Endothelial cell of umbilical vein (primary cell): ENCODE measurements around the gene NFKB2. TPM values are rescaled to one million over a fixed set of nuclear protein-coding genes. Genes with fewer than 3 reads are reported as not detected.

Experiments used
- BruUV-seq: library from RNA; stranded (reverse); fragments of 400-500 nt; replicated peaks from 2 replicates; lab custom pipeline; 2021; lab: Mats Ljungman, UMichigan
- CTCF ChIA-PET: fragments of 300-600, 350-600 bp; sonication (Branson Sonifier 250); formaldehyde crosslinking; loops from one replicate; lab custom pipeline; 2021; ENCODE audit warnings: antibody characterized with exemption, inconsistent platforms; lab: Charles Lee
- POLR2A ChIA-PET: fragments of 300-600, 350-600 bp; sonication (Branson Sonifier 250); formaldehyde crosslinking; loops from one replicate; lab custom pipeline; 2021; ENCODE audit warnings: antibody characterized with exemption, inconsistent platforms; lab: Charles Lee
- DNase-seq: peaks from one replicate; pipeline ENCODE4 v3.0.0-alpha.2; 2011; ENCODE audit warnings: low read depth, low spot score
- FAIRE-seq: peaks from 2 replicates; lab custom pipeline; 2011; peaks lifted over from hg19 to GRCh38; lab: Jason Lieb, UNC
- H2AFZ ChIP-seq: 2 replicates; pipeline ENCODE4 v1.6.0; 2012; ENCODE audit warnings: low read depth, low read length, control low read depth, inconsistent platforms
- H3K27ac ChIP-seq: 2 replicates; pipeline ENCODE4 v1.5.1; 2011; ENCODE audit warnings: low read depth, mild to moderate bottlenecking, control low read depth, low read length, moderate library complexity; ENCODE audit not compliant: insufficient read depth
- H3K27me3 ChIP-seq, 2 experiments: 2 replicates each; pipeline versions ENCODE4 v1.6.0 to v1.6.1; 2011; ENCODE audit warnings: low read length in 2 of 2, mixed read lengths in 1 of 2; ENCODE audit not compliant: control insufficient read depth in 2 of 2, insufficient read depth in 2 of 2
- H3K36me3 ChIP-seq, 2 experiments: 2 replicates in 1 of 2; 3 replicates in 1 of 2; pipeline ENCODE4 v1.5.1; 2011; ENCODE audit warnings: low read length in 2 of 2, mild to moderate bottlenecking in 1 of 2, moderate library complexity in 1 of 2; ENCODE audit not compliant: control insufficient read depth in 2 of 2, insufficient read depth in 2 of 2; ENCODE audit errors: extremely low read depth in 1 of 2
- H3K4me1 ChIP-seq: 3 replicates; pipeline ENCODE4 v1.5.1; 2011; ENCODE audit warnings: mild to moderate bottlenecking, low read length; ENCODE audit not compliant: control insufficient read depth, insufficient read depth; ENCODE audit errors: extremely low read depth
- H3K4me2 ChIP-seq: 2 replicates; pipeline ENCODE4 v1.6.1; 2011; ENCODE audit warnings: low read length, control low read depth, mixed read lengths; ENCODE audit not compliant: insufficient read depth
- H3K4me3 ChIP-seq, 3 experiments: fragments of 200-600 bp in 1 of 3; sonication (generic), shearing (Covaris generic) in 1 of 3; replicated peaks in 1 of 3; 2 replicates each; pipeline ENCODE4 v1.5.1; 2011 to 2016; ENCODE audit warnings: control low read depth in 3 of 3, low read length in 3 of 3, mild to moderate bottlenecking in 2 of 3, inconsistent platforms in 1 of 3, low read depth in 1 of 3, moderate library complexity in 1 of 3; ENCODE audit not compliant: insufficient read depth in 1 of 3
- H3K79me2 ChIP-seq: 2 replicates; pipeline ENCODE4 v1.6.0; 2012; ENCODE audit warnings: low read length, inconsistent platforms; ENCODE audit not compliant: control insufficient read depth, insufficient read depth
- H3K9ac ChIP-seq: replicated peaks from 2 replicates; pipeline ENCODE3; 2011; ENCODE audit warnings: low read length, control low read depth; ENCODE audit not compliant: insufficient read depth; ENCODE audit errors: extremely low read depth
- H3K9me1 ChIP-seq: replicated peaks from 3 replicates; pipeline ENCODE4 v1.6.0; 2011; ENCODE audit warnings: mild to moderate bottlenecking, low read length; ENCODE audit not compliant: control insufficient read depth, insufficient read depth; ENCODE audit errors: extremely low read depth
- H3K9me3 ChIP-seq: replicated peaks from 2 replicates; pipeline ENCODE4 v1.5.1; 2012; ENCODE audit warnings: low read length, inconsistent platforms; ENCODE audit not compliant: control insufficient read depth, insufficient read depth
- H4K20me1 ChIP-seq: replicated peaks from 2 replicates; pipeline ENCODE3; 2011; ENCODE audit warnings: mild to moderate bottlenecking, low read length; ENCODE audit not compliant: control insufficient read depth, insufficient read depth; ENCODE audit errors: extremely low read depth
- FOS ChIP-seq: IDR thresholded peaks from 2 replicates; pipeline ENCODE4 v1.6.1; 2011; ENCODE audit warnings: mild to moderate bottlenecking, low read length, moderate library complexity, borderline replicate concordance; ENCODE audit not compliant: insufficient read depth
- GATA2 ChIP-seq: IDR thresholded peaks from 2 replicates; pipeline ENCODE4 v1.7.0; 2011; ENCODE audit warnings: low read depth, mild to moderate bottlenecking, moderate library complexity, mixed read lengths, low read length; ENCODE audit not compliant: insufficient read length, insufficient read depth
- MAX ChIP-seq: IDR thresholded peaks from 2 replicates; pipeline ENCODE4 v1.6.1; 2011; ENCODE audit not compliant: insufficient read depth, insufficient read length
- MYC ChIP-seq: IDR thresholded peaks from one replicate; pipeline ENCODE4 v1.6.1; 2011; ENCODE audit warnings: mild to moderate bottlenecking, low read depth, low read length
- POLR2A ChIP-seq: IDR thresholded peaks from 2 replicates; pipeline ENCODE4 v1.6.1; 2012; ENCODE audit warnings: low read depth, mild to moderate bottlenecking, control low read depth, low read length
- dilution Hi-C: fragments of 300-500 bp; cut with MboI; formaldehyde crosslinking; loops from one replicate; pipeline ENCODE4 v1.15.0; 2019; ENCODE audit warnings: low sequenced_read_pairs; ENCODE audit not compliant: extremely low pct_ligation_motif_present
- intact Hi-C: fragments of 100-400 bp; cut with micrococcal nuclease; formaldehyde crosslinking; loops from one replicate; pipeline ENCODE4 v1.10.0; 2022
- polyA plus RNA-seq, 4 experiments: library from polyadenylated mRNA; depleted of rRNA in 3 of 4; stranded (reverse) in 3 of 4; unstranded in 1 of 4; fragments of >200 nt; gene quantifications; 2 replicates each; pipeline versions ENCODE4 v1.2.1 to v1.2.3, GENCODE V29; 2011 to 2012; ENCODE audit warnings: missing spikeins in 1 of 4
- total RNA-seq: library from RNA; stranded (reverse); gene quantifications from 2 replicates; pipeline ENCODE4 v1.2.3, GENCODE V29; 2021
- TF ChIP-seq, protein P1 (sequence below), 2 donors: IDR thresholded peaks; 1 replicate in 1 of 2; 2 replicates in 1 of 2; pipeline ENCODE4 v1.5.1; 2011; ENCODE audit warnings: low read length in 2 of 2, mild to moderate bottlenecking in 2 of 2, moderate library complexity in 2 of 2, control low read depth in 1 of 2, inconsistent platforms in 1 of 2, low read depth in 1 of 2; ENCODE audit not compliant: insufficient read depth in 1 of 2; ENCODE audit errors: extremely low read depth in 1 of 2

NFKB2 gene
- total and polyA plus RNA-seq, 2 donors (not counting 3 experiments of a cell fraction or from before 2014, with no cell fraction given) = 21.0 to 25.6 TPM

DNA sequence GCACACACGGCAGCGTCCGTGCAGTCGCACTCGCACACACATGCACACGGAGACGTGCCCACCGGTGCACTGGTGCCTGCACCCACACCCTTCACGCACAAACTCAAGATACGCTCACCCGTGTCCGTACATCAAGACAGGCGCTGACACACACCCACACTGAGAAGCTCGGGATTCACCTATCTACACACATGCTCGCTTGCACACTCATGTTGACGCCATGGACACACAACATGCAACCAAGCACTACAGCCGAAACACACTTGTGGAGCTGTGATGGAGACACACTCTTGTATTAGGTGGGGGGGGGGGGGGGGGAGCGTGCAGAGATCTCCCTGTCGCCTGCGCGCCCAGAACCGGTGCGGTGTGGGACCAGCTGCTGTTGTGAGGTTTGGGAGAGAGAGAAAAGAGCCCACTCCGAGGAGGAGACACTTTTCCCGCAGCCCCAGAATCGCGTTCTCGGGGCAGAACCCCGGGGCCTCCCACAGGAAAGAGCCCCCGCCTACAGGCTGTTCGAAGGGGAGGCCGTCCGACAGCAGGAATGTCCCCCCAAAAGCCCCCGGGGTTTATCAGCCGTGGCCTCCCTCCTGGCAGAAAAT is 605 bp upstream of the NFKB2 start:
- Histone ChIP-seq H3K4me3 (peak overlapping the region; percentile 4 to 53 (median 36)), H3K36me3 (peaks cover 0 to 12% of the 10 kb centered on the region in 2 experiments), H3K27ac (peak overlapping the region; percentile 87), H3K27me3 (peaks cover 6% of the 10 kb centered on the region in 2 experiments), H3K4me1 (peaks cover 17% of the 10 kb centered on the region), H3K9me3 (no peaks in the 10 kb centered on the region), H3K9ac (peak overlapping the region; percentile 81), H4K20me1 (no peaks in the 10 kb centered on the region), H3K9me1 (no peaks in the 10 kb centered on the region), H2AFZ (peak overlapping the region; percentile 77), H3K79me2 (no peaks in the 10 kb centered on the region), H3K4me2 (peak overlapping the region; percentile 55)
- POLR2A ChIA-PET = interaction anchor here (0.6 kb wide), 2 partner anchors 48 to 83 kb away, joined by 3 to 5 read pairs; no protein-coding TSS in a partner anchor
- DNase-seq (peak; percentile 56), FAIRE-seq (peak; percentile 55)
- TF ChIP-seq, protein P1, sequence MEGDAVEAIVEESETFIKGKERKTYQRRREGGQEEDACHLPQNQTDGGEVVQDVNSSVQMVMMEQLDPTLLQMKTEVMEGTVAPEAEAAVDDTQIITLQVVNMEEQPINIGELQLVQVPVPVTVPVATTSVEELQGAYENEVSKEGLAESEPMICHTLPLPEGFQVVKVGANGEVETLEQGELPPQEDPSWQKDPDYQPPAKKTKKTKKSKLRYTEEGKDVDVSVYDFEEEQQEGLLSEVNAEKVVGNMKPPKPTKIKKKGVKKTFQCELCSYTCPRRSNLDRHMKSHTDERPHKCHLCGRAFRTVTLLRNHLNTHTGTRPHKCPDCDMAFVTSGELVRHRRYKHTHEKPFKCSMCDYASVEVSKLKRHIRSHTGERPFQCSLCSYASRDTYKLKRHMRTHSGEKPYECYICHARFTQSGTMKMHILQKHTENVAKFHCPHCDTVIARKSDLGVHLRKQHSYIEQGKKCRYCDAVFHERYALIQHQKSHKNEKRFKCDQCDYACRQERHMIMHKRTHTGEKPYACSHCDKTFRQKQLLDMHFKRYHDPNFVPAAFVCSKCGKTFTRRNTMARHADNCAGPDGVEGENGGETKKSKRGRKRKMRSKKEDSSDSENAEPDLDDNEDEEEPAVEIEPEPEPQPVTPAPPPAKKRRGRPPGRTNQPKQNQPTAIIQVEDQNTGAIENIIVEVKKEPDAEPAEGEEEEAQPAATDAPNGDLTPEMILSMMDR (IDR thresholded peaks at IDR 0.05; ENCODE audit: extremely low read depth in 1 of 2, insufficient read depth in 1 of 2, low read depth in 1 of 2, low read length in 2 of 2) = no peak
- no peak for TF ChIP-seq MAX
- TF ChIP-seq GATA2 = no peak
- no peak for TF ChIP-seq POLR2A
- TF ChIP-seq FOS = no peak
- no peak for TF ChIP-seq MYC
- CTCF ChIA-PET = interaction anchor here (0.8 to 9.2 kb wide), 16 partner anchors 9 to 227 kb away, joined by 3 to 168 read pairs (median 4); partner anchors contain the start of genes CUEDC2 and FBXL15
- BruUV-seq = no TSS peak
- dilution Hi-C loops (no loop called here), intact Hi-C loops (loop anchor here (1.0 to 2.0 kb wide), 6 partner anchors 27 to 318 kb away; partner anchors contain the start of genes ACTR1A and NOLC1)
